ENCODE data around the gene P4HA1.

DNA sequence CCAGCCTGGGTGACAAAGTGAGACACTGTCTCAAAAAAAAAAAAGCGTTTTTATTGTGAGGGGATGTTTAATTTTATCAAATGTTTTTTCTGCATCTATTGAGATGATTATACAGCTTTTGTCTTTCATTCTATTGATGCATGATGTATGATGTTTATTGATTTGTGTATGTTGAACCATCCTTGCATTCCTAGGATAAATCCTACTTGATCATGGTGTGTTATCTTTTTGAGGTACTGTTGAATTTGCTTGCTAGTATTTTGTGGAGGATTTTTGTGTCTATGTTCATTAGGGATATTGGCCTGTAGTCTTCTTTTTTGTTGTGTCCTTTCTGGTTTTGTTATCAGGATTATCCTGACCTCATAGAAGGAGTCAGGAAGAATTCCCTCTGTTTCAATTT is 119.8 kb downstream of the P4HA1 start:
- TF ChIP-seq TAF1 (IDR thresholded peaks at IDR 0.05; ENCODE audit: borderline replicate concordance, low read depth, low read length) (no peak), POLR2A (IDR thresholded peaks at IDR 0.05; ENCODE audit: low read depth, low read length) (no peak)
